Stimulated activated CD4-positive, alpha-beta T cell treated with anti-CD3 and anti-CD28 coated beads, Interleukin-15, amount 100 ng/mL, for 48 hours (primary cell): ENCODE data around the gene TRIM9.

Source experiments
- DNase-seq, 2 donors: peaks; one replicate each; pipeline ENCODE4 v3.0.0-alpha.2; 2020; ENCODE audit warnings: low read depth in 2 of 2

Gene TRIM9

DNA sequence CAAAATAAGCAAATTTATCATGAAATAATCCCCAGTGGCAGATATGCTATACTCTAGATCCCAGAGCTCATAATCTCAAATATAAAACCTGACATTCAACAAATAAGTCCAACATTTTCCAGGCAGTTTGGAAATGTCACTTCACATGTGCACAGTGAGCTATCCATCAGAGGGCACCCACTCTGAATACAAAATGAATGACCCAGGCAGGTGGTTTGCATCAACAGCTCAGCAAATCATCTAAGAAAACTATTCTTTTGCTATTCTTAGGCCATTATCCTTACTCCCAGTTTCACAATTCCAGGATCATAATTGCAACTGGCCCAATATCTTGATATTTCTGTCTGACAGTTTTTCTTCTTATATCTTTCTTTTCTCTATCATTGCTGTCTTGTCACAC lies 38.5 kb downstream of the TRIM9 start:
- DNase-seq = no peak

DNA sequence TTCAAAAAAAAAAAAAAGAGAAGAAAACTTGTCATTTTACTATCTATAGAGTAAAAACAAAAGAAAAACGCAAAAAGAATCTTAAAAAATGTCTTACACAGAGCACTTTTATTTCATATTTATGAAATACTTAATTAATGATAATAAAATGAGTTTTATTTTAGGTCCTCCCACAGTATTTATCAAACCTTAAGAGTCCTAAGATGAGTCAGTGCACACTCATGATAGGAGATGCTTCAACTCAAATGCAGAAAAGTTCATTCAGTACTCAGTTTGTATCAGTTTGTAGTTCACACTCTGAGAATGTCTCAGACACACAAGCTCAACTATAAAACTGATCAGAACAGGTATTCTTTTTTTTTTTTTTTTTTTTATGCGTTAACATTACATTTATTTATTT lies 41.7 kb downstream of the TRIM9 start:
- DNase-seq = no peak

- DNase-seq = no peak
These were observed 49.9 kb downstream of the TRIM9 start for GRCh38 chr14:51044961-51045360.

GRCh38 chr14:51041883-51042282 lies 53.0 kb downstream of the TRIM9 start:
- no peak for DNase-seq

GRCh38 chr14:51041108-51041531 lies 53.8 kb downstream of the TRIM9 start:
- no peak for DNase-seq

DNA sequence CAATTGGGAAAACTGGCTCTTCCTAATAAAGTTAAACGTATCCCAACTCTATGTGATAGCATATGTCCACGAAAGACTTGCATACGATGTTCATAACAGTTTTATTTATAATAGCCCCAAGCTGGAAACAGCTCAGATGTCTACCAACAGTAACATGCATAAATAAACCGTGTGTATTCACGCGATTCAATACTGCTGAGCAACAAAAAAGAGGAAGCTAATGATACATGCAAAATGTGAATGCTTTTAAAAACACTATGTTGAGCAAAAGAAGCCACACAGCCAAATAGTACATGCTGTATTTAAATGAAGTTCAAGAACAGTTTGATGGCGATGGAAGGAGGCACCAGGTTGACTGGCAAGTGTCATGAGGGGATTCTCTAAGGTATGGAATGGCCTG lies 55.7 kb downstream of the TRIM9 start:
- no peak for DNase-seq

GRCh38 chr14:51035611-51036192 lies 59.2 kb downstream of the TRIM9 start:
- DNase-seq = no peak

GRCh38 chr14:51028851-51029754 lies 65.8 kb downstream of the TRIM9 start:
- DNase-seq = no peak

GRCh38 chr14:51028361-51028760 lies 66.5 kb downstream of the TRIM9 start:
- no peak for DNase-seq

DNA sequence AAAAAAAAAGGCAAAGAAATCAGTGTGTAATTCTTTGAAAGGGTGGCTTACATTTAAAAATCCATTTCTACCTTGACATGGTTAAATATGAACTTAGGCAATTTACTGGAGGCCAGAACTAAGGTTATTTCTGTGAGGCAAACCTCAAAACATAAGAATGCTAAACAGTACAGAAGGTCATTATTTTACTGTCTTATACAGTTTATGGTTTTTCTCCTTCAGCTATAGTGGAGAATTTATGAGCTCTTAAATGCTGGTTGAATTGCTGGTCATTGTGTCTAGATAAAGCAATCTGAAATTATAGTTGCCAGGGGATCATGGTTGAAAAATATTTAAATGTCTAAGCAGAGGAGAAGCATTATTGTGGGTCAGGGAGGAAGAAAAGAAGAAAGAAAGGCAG lies 70.5 kb downstream of the TRIM9 start:
- DNase-seq = no peak

DNA sequence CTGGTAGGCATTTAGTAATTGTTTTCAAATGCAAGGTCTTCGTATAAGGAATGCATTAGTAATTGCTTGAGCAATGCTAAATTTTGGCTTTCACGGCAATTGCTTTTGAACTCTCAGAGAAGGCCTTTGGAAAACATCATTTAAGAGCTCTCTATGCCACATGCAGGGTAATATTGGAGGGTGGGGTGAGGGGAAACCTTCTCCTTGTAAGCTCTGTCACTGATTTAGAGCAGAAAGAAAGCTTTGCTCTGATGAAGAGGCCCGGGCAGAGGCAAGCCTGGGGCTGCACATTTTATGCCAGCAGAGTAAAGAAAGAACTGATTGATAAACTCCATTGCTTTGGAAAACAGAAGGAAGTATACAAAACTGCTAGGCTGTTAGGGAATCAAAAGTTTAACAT lies 70.9 kb downstream of the TRIM9 start:
- DNase-seq = no peak

GRCh38 chr14:51022769-51023168 lies 72.1 kb downstream of the TRIM9 start:
- DNase-seq = no peak

DNA sequence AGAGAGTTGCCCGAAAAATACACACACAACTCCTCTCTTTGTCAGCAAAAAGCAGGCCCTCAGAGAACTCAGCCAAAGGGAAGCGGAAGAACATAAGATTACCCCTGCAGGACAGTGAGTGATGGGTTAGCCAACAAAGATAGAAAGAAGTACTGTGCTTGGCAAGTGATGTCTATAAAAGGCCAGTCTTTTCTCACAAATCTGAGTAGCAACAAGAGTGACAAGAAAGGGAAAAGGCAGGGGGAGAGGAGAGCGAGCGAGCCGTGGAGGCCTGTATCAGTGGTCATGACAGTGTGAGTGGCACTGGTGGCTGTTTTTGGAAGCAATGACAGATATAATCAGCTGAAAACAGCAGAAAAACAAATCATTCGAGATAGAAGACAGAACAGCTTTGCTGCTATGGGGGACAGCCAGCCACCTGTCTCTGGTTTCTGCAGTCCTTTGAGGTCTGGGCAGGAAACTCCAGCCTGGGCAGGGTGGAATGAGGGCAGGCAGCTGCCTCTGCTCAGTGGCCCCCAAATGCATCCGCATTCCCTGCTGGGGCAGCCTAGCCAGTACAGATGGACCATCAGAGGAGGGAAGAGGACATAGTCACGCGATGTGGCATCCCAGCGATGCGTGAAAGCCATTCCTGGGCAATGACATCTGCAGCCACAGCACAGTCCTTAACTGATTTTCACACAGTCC lies 74.7 kb downstream of the TRIM9 start:
- no peak for DNase-seq

- no peak for DNase-seq
These were observed 75.8 kb downstream of the TRIM9 start for GRCh38 chr14:51019089-51019488.

GRCh38 chr14:51018521-51018920 lies 76.4 kb downstream of the TRIM9 start:
- no peak for DNase-seq

DNA sequence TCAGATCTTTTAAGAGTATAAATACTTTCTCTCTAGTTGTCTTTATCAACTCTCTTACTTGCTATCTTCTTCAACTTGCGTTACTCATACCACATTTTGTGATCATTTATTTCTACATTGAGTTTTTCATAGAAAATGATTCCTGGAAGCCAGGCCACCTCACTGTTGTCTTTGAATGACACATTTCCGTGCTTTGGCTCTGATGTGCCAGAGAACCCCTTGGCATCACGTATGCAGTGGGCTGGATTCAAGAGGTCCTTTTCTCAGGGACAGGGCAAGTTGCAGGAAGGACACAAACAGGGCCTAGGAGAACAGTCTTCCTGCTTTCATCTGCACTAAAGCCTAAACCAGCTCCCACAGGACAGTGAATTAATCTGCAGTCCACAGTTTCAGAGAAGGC lies 80.3 kb downstream of the TRIM9 start:
- no peak for DNase-seq

DNA sequence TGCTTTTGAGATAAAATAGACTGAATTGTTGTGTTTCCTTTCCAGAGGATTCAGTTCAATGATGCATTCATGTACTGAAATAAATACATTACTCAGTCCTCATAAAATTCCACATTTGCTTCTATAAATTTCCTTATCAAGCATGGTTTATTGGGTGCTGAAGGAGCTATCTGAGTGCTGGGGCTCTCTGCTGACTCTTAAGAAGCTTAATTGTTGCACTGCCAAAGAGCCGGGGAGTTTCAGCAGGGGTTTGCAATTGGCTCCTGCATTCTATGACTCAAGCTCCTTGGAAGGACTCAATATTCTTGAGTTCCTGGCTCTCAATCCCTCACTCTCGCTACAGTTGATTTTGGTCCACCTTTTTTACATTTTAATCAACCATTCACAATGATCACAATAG lies 80.8 kb downstream of the TRIM9 start:
- DNase-seq = no peak

DNA sequence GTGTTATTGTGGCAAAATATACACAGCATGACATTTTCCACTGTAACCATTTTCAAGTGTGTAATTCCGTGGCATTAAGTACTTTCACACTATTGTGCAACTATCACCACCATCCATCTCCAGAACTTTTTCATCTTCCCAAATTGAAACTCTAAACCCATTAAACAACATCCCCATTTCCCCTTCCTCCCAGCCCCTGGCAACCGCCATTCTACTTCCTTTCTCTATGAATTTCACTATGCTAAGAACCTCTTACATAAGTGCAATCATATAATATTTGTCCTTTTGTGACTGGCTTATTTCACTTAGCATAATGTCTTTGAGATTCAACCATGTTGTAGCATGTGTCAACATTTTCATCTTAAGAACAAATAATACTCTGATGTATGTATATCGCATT lies 82.8 kb downstream of the TRIM9 start:
- no peak for DNase-seq

- no peak for DNase-seq
These were observed 86.5 kb downstream of the TRIM9 start for GRCh38 chr14:51008446-51008845.

DNA sequence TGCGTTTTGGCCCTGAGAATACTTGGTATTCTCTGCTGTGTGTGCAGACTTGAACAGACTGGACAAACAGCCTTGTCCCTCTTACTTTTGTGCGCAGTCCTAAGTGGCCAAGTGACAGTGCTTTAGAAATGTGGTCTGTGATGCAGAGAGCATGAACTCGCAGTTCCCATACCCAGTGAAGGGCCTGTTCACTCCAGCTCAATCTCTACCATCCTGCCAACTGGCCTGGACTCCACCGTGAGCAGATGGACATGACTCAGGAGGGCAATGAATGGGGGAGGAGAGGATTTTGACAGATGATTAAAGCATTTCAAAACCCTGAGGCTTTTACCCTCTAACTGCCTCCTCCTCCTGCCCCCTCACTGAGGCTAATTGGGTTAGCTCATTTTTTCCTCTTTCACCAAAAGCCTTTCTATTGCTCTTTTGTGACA lies 88.1 kb downstream of the TRIM9 start:
- no peak for DNase-seq

DNA sequence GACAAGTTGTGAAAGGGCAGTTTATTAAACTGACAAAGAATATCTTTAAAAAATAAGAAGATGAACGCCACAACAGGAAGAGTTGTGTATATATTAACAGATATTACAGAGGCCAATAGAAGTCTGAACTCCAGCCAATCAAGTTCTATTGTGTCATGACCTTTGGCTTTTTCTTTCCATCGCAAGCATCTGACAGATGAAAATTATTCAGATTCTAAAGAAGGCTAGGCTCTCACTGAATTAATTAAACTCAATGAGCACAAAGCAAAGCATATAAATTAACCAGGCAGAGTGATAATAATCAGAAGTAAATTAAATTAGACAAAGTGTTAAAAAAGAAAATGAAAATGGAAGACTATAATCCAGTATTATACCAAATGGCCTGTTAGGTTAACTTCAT lies 88.6 kb downstream of the TRIM9 start:
- no peak for DNase-seq

GRCh38 chr14:51004801-51005526 lies 89.9 kb downstream of the TRIM9 start:
- no peak for DNase-seq
